ENCODE measurements around the gene TBL1X.

GRCh38 chrX:9416562-9417348 is 48.1 kb upstream of the TBL1X start:
- no peak for TF ChIP-seq POLR2A (IDR thresholded peaks at IDR 0.05; ENCODE audit: low read length)
- TF ChIP-seq GATA1 (IDR thresholded peaks at IDR 0.05; ENCODE audit: low read depth, low read length): no peak
